NT2/D1 (cell line): ENCODE data around the gene HK1.

Experiments used
- DNase-seq: peaks from one replicate; pipeline ENCODE4 v3.0.0-alpha.2; 2011; ENCODE audit warnings: low read depth, low spot score
- H3K27me3 ChIP-seq: 2 replicates; pipeline ENCODE4 v1.6.0; 2011; ENCODE audit warnings: mild to moderate bottlenecking; ENCODE audit not compliant: insufficient read length, insufficient read depth
- H3K36me3 ChIP-seq: 2 replicates; pipeline ENCODE4 v1.6.1; 2011; ENCODE audit warnings: mild to moderate bottlenecking, low read length, mixed read lengths; ENCODE audit not compliant: insufficient read depth, insufficient read length
- H3K4me1 ChIP-seq: 2 replicates; pipeline ENCODE4 v1.5.1; 2011; ENCODE audit not compliant: insufficient read depth, insufficient read length
- H3K4me3 ChIP-seq: 2 replicates; pipeline ENCODE4 v1.5.1; 2011; ENCODE audit warnings: low read depth; ENCODE audit not compliant: insufficient read length
- H3K9ac ChIP-seq: 2 replicates; pipeline ENCODE4 v1.6.0; 2011; ENCODE audit warnings: low read depth; ENCODE audit not compliant: insufficient read length
- H3K9me3 ChIP-seq: 2 replicates; pipeline ENCODE4 v1.5.1; 2011; ENCODE audit warnings: mild to moderate bottlenecking, low read length; ENCODE audit not compliant: insufficient read depth
- SUZ12 ChIP-seq: IDR thresholded peaks from 2 replicates; pipeline ENCODE4 v1.6.1; 2011; ENCODE audit not compliant: insufficient read length, insufficient read depth; ENCODE audit errors: extremely low read depth
- YY1 ChIP-seq: IDR thresholded peaks from 2 replicates; pipeline ENCODE4 v1.6.1; 2011; ENCODE audit not compliant: insufficient read length, insufficient read depth
- ZNF274 ChIP-seq: IDR thresholded peaks from 2 replicates; pipeline ENCODE4 v1.6.1; 2011; ENCODE audit warnings: mild to moderate bottlenecking, low read depth, low read length

The HK1 gene

DNA sequence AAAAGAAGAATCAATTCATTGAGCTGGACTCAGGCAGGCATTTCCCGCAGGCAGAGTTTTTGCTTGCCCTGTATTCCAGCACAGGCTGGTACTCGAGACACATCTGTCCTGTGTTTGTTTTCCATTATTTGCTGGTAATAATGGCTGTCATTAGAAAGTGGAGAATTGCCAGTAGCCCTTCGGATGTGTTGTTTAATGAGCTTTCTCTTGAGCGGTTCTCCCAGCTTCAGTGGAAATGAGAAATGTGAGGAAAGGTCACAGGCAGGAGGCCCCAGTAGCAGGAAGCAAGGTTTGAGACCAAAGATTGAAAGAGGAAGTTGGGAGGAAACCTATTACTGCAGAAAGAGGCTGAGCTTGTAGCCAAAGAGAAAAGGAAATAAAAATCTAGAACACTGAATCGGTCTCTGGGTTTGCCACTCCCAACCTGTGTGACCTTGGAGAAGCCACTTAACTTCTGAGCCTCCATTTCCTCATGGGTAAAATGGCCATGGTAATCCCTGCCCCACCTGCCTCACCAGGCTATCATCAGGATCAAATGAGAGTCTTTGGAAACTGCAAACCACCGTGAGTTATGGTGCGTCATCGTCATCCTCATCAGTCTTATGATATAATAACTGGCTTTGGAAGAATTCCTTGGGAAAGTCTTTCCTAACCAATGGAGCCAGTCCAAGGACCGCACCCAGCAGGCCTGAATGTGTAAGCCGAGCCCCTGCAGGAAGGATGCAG is 70.7 kb downstream of the HK1 start:
- TF ChIP-seq SUZ12 (no peak), YY1 (no peak), ZNF274 (no peak)
- H3K4me1 ChIP-seq: peaks cover 4% of the 10 kb centered on the region
- peaks cover 45% of the 10 kb centered on the region for H3K36me3 ChIP-seq
- H3K27me3 ChIP-seq: no peaks in the 10 kb centered on the region
- no peak for DNase-seq
- no peak overlapping the region for H3K4me3 ChIP-seq
- no peak overlapping the region for H3K9ac ChIP-seq
- H3K9me3 ChIP-seq: no peaks in the 10 kb centered on the region

- Histone ChIP-seq H3K27me3 (no peaks in the 10 kb centered on the region), H3K36me3 (peaks cover 44% of the 10 kb centered on the region), H3K9ac (no peak overlapping the region), H3K4me3 (no peak overlapping the region), H3K4me1 (peaks cover 2% of the 10 kb centered on the region), H3K9me3 (no peaks in the 10 kb centered on the region)
- no peak for TF ChIP-seq YY1
- no peak for DNase-seq
Observed at GRCh38 chr10:69349542-69349888, 71.2 kb downstream of the HK1 start.

- Histone ChIP-seq H3K4me3 (no peak overlapping the region), H3K27me3 (no peaks in the 10 kb centered on the region), H3K4me1 (no peaks in the 10 kb centered on the region), H3K9ac (no peak overlapping the region), H3K36me3 (peaks cover 26% of the 10 kb centered on the region), H3K9me3 (no peaks in the 10 kb centered on the region)
- TF ChIP-seq ZNF274 (no peak), YY1 (no peak), SUZ12 (no peak)
- no peak for DNase-seq
Observed at GRCh38 chr10:69351589-69351988, 73.3 kb downstream of the HK1 start.

- no peak overlapping the region for H3K4me3 ChIP-seq
- H3K36me3 ChIP-seq: peaks cover 26% of the 10 kb centered on the region
- no peak overlapping the region for H3K9ac ChIP-seq
- H3K4me1 ChIP-seq: no peaks in the 10 kb centered on the region
- no peaks in the 10 kb centered on the region for H3K27me3 ChIP-seq
- no peak for DNase-seq
- H3K9me3 ChIP-seq: no peaks in the 10 kb centered on the region
- TF ChIP-seq YY1 (no peak), ZNF274 (no peak), SUZ12 (no peak)
Observed at GRCh38 chr10:69352569-69353264, 74.4 kb downstream of the HK1 start.

GRCh38 chr10:69353977-69354635 is 75.8 kb downstream of the HK1 start:
- DNase-seq: no peak
- Histone ChIP-seq H3K4me1 (no peaks in the 10 kb centered on the region), H3K27me3 (no peaks in the 10 kb centered on the region), H3K36me3 (peaks cover 20% of the 10 kb centered on the region), H3K4me3 (no peak overlapping the region), H3K9me3 (no peaks in the 10 kb centered on the region), H3K9ac (no peak overlapping the region)
- TF ChIP-seq SUZ12 (no peak), YY1 (no peak), ZNF274 (no peak)

GRCh38 chr10:69356187-69356586 is 77.9 kb downstream of the HK1 start:
- peaks cover 4% of the 10 kb centered on the region for H3K4me1 ChIP-seq
- no peak overlapping the region for H3K9ac ChIP-seq
- H3K4me3 ChIP-seq: no peak overlapping the region
- H3K27me3 ChIP-seq: no peaks in the 10 kb centered on the region
- H3K9me3 ChIP-seq: no peaks in the 10 kb centered on the region
- peaks cover 29% of the 10 kb centered on the region for H3K36me3 ChIP-seq
- no peak for DNase-seq
- TF ChIP-seq ZNF274: no peak
- no peak for TF ChIP-seq YY1
- TF ChIP-seq SUZ12: no peak

DNA sequence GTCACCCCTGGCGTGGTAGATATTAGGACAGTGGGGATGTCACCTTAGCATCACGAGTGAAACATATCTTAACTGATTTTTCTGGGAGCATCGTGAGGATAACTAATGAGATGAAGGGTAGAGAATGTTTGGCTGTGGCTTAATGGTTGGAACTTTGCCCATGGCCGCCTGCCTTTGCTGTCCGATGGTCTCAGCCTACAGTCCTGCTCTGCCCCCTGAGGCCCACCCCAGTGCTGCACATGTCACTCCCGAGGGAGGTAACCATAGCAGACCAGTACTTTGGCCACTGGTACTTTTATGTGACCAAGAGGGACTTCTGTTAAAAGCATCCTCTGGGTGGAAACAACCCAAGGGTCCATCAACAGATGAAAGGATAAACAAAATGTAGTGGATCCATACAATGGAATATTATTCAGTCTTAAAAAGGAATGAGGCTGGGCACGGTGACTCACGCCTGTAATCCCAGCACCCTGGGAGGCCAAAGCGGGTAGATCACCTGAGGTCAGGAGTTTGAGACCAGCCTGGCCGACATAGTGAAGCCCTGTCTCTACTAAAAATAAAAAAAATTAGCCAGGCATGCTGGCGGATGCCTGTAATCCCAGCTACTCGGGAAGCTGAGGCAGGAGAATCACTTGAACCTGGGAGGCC is 80.0 kb downstream of the HK1 start:
- H3K36me3 ChIP-seq: peaks cover 42% of the 10 kb centered on the region
- no peaks in the 10 kb centered on the region for H3K27me3 ChIP-seq
- H3K9ac ChIP-seq: no peak overlapping the region
- no peak overlapping the region for H3K4me3 ChIP-seq
- DNase-seq: no peak
- H3K9me3 ChIP-seq: no peaks in the 10 kb centered on the region
- peaks cover 6% of the 10 kb centered on the region for H3K4me1 ChIP-seq
- TF ChIP-seq ZNF274 (no peak), YY1 (no peak), SUZ12 (no peak)
